Stimulated activated CD8-positive, alpha-beta memory T cell treated with anti-CD3 and anti-CD28 coated beads, Interleukin-2, amount 100 ng/mL, for 1 hour (primary cell): Measurements from ENCODE around the gene PAX1.

Experiments
- DNase-seq, 2 donors: peaks; one replicate each; pipeline ENCODE4 v3.0.0-alpha.2; 2020; ENCODE audit warnings: low read depth in 2 of 2

The PAX1 gene

GRCh38 chr20:21739682-21740081 is 34.2 kb downstream of the PAX1 start:
- DNase-seq: no peak

GRCh38 chr20:21741266-21741665 is 35.8 kb downstream of the PAX1 start:
- DNase-seq: no peak

GRCh38 chr20:21762646-21763045 is 57.2 kb downstream of the PAX1 start:
- DNase-seq: no peak

GRCh38 chr20:21767200-21767738 is 61.8 kb downstream of the PAX1 start:
- DNase-seq: no peak

GRCh38 chr20:21767739-21768223 is 62.3 kb downstream of the PAX1 start:
- DNase-seq: no peak
